Measurements from ENCODE around the gene SNCAIP. TPM values are rescaled to one million over a fixed set of nuclear protein-coding genes. Genes with fewer than 3 reads are reported as not detected.

Gene SNCAIP
- total RNA-seq, 3 donors from 2014 or later (not counting 1 experiment from before 2014, with no cell fraction given): 0.73 TPM; not detected in 2

DNA sequence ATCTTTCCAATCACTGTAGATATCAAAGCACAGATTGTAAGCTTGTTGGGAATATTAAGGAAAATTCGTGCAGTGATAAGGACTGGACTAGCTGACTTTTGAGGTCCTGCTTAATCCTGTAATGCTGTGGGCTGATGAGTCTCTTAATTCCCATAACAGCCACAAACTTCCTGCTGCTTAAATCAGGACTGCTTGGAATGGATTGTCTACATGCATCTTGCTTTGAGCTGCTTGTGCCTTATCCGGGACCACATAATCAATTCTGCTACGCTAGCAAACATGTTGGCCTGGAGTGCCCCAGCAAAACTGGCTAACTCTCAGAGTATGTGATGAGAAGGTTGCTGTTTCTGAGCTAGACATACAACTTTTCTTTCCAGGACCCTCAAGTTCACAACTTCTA lies 79.6 kb downstream of the SNCAIP start:
- TF ChIP-seq, protein P1, sequence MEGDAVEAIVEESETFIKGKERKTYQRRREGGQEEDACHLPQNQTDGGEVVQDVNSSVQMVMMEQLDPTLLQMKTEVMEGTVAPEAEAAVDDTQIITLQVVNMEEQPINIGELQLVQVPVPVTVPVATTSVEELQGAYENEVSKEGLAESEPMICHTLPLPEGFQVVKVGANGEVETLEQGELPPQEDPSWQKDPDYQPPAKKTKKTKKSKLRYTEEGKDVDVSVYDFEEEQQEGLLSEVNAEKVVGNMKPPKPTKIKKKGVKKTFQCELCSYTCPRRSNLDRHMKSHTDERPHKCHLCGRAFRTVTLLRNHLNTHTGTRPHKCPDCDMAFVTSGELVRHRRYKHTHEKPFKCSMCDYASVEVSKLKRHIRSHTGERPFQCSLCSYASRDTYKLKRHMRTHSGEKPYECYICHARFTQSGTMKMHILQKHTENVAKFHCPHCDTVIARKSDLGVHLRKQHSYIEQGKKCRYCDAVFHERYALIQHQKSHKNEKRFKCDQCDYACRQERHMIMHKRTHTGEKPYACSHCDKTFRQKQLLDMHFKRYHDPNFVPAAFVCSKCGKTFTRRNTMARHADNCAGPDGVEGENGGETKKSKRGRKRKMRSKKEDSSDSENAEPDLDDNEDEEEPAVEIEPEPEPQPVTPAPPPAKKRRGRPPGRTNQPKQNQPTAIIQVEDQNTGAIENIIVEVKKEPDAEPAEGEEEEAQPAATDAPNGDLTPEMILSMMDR (IDR thresholded peaks at IDR 0.05): no peak
- no peak overlapping the region for H3K4me3 ChIP-seq (ENCODE audit: low read length)
- H3K9me3 ChIP-seq (ENCODE audit: control insufficient read depth, insufficient read depth, low read length): no peaks in the 10 kb centered on the region
- 91% methylated on average over 2 of the region's 3 CpGs for WGBS (ENCODE audit: insufficient coverage)
- H3K36me3 ChIP-seq (ENCODE audit: control insufficient read depth, insufficient read depth, low read length): no peaks in the 10 kb centered on the region
- Mint-ChIP-seq H3K4me3 (no peak overlapping the region), H3K27ac (no peak overlapping the region), H3K27me3 (ENCODE audit: low read depth in 2 of 2) (no peaks in the 10 kb centered on the region), H3K4me1 (no peaks in the 10 kb centered on the region), H3K36me3 (no peaks in the 10 kb centered on the region), H3K9me3 (peaks cover 0 to 2% of the 10 kb centered on the region in 2 donors)
- no peak for DNase-seq
- intact Hi-C loops (cut with micrococcal nuclease): no loop called here
- no peak overlapping the region for H3K27ac ChIP-seq (ENCODE audit: low read length)
- H3K27me3 ChIP-seq (ENCODE audit: control insufficient read depth, insufficient read depth, low read length): no peaks in the 10 kb centered on the region
- no peaks in the 10 kb centered on the region for H3K4me1 ChIP-seq (ENCODE audit: control insufficient read depth, insufficient read depth, low read length)
- no peak for ATAC-seq

DNA sequence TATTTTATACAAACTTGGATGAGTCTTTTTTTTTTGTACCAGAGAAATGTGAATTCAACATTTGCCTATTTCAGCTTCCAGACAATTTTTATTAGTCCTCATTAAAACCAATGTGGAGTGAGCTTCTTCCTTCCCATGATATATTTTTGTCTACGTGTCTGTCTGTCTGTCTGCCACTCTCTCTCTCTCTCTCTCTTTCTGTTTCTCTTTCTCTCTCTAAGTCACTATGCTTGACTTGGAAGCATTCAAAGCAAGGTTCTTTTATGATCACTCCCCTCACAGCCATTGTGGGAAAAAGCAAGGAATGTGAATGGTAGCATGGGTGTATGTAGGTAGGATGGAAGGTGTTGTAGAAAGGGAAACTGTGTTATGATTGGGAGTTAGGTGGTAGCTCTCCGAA lies 80.2 kb downstream of the SNCAIP start:
- Histone ChIP-seq H3K9me3 (ENCODE audit: control insufficient read depth, insufficient read depth, low read length) (no peaks in the 10 kb centered on the region), H3K4me1 (ENCODE audit: control insufficient read depth, insufficient read depth, low read length) (no peaks in the 10 kb centered on the region), H3K36me3 (ENCODE audit: control insufficient read depth, insufficient read depth, low read length) (no peaks in the 10 kb centered on the region), H3K27ac (ENCODE audit: low read length) (no peak overlapping the region), H3K27me3 (ENCODE audit: control insufficient read depth, insufficient read depth, low read length) (no peaks in the 10 kb centered on the region), H3K4me3 (ENCODE audit: low read length) (no peak overlapping the region)
- DNase-seq (no peak), ATAC-seq (no peak)
- H3K27me3 Mint-ChIP-seq (ENCODE audit: low read depth in 2 of 2): no peaks in the 10 kb centered on the region
- H3K4me1 Mint-ChIP-seq: no peaks in the 10 kb centered on the region
- intact Hi-C loops (cut with micrococcal nuclease): no loop called here
- TF ChIP-seq, protein P1 (IDR thresholded peaks at IDR 0.05): no peak
- no peak overlapping the region for H3K27ac Mint-ChIP-seq
- H3K36me3 Mint-ChIP-seq: no peaks in the 10 kb centered on the region
- H3K9me3 Mint-ChIP-seq: peaks cover 0 to 2% of the 10 kb centered on the region in 2 donors
- H3K4me3 Mint-ChIP-seq: no peak overlapping the region
- WGBS (ENCODE audit: insufficient coverage): 88% methylated on average over 2 of the region's 2 CpGs

DNA sequence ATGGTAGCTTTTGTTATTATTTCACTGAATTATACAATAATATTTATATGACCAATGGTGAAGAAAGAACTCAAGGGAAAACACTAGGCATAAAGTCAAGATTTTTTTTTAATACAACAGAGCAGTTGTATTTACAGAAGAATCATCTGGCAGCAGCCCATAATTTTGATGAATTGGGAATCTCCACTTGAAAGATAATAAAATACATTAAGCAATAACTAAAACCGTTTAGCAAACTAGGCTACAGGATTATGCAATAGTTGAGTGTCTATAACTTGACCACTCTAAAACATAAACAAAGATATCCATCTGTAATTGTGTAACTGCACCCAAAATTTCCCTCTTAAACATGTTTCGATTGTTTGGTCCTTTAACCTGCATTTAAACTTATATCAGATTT lies 80.8 kb downstream of the SNCAIP start:
- Mint-ChIP-seq H3K9me3 (peaks cover 0 to 4% of the 10 kb centered on the region in 2 donors), H3K27ac (no peak overlapping the region), H3K36me3 (no peaks in the 10 kb centered on the region), H3K4me1 (no peaks in the 10 kb centered on the region), H3K4me3 (no peak overlapping the region), H3K27me3 (ENCODE audit: low read depth in 2 of 2) (no peaks in the 10 kb centered on the region)
- no peak for DNase-seq
- no peaks in the 10 kb centered on the region for H3K4me1 ChIP-seq (ENCODE audit: control insufficient read depth, insufficient read depth, low read length)
- no peaks in the 10 kb centered on the region for H3K27me3 ChIP-seq (ENCODE audit: control insufficient read depth, insufficient read depth, low read length)
- H3K4me3 ChIP-seq (ENCODE audit: low read length): no peak overlapping the region
- WGBS (ENCODE audit: insufficient coverage): no CpG with 5 or more reads among the region's 2 CpGs
- no peak for ATAC-seq
- intact Hi-C loops (cut with micrococcal nuclease): no loop called here
- no peaks in the 10 kb centered on the region for H3K9me3 ChIP-seq (ENCODE audit: control insufficient read depth, insufficient read depth, low read length)
- no peak overlapping the region for H3K27ac ChIP-seq (ENCODE audit: low read length)
- TF ChIP-seq, protein P1 (IDR thresholded peaks at IDR 0.05): no peak
- no peaks in the 10 kb centered on the region for H3K36me3 ChIP-seq (ENCODE audit: control insufficient read depth, insufficient read depth, low read length)

DNA sequence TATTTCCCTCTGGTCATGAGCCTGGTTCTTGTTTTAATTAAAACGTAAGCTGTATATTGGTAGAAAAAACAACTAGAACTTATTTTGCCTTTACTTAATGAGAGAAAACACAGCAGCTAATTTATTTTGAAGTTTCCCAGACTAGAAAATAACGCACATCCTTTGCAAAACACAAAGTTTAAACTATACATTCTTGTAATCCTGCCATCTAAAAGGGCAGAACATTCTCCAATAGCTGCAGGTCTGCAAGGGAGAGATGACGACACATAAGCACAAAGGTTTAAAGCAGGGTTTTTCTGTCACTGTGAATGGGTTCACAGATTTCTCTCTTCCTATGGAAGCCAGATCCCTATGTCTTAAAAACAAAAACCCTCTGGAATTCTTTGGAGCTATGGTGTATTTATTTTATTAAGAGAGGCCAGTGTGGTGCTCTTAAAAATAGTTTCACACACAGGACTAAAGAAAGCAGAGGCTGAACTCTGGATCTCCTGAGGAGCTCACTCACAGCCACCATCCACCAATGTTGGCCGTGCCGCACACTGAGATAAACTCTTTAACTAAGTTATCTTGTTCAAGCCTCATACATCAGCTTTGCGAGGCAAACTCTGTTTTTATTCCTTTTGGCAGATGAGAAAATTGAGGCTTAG lies 82.4 kb downstream of the SNCAIP start:
- Histone ChIP-seq H3K4me3 (ENCODE audit: low read length) (no peak overlapping the region), H3K27me3 (ENCODE audit: control insufficient read depth, insufficient read depth, low read length) (no peaks in the 10 kb centered on the region), H3K4me1 (ENCODE audit: control insufficient read depth, insufficient read depth, low read length) (no peaks in the 10 kb centered on the region), H3K9me3 (ENCODE audit: control insufficient read depth, insufficient read depth, low read length) (no peaks in the 10 kb centered on the region), H3K27ac (ENCODE audit: low read length) (no peak overlapping the region), H3K36me3 (ENCODE audit: control insufficient read depth, insufficient read depth, low read length) (no peaks in the 10 kb centered on the region)
- intact Hi-C loops (cut with micrococcal nuclease): no loop called here
- Mint-ChIP-seq H3K27me3 (ENCODE audit: low read depth in 2 of 2) (no peaks in the 10 kb centered on the region), H3K27ac (no peak overlapping the region), H3K4me3 (no peak overlapping the region), H3K36me3 (no peaks in the 10 kb centered on the region), H3K4me1 (no peaks in the 10 kb centered on the region), H3K9me3 (peaks cover 0 to 8% of the 10 kb centered on the region in 2 donors)
- DNase-seq: no peak
- ATAC-seq: no peak
- WGBS (ENCODE audit: insufficient coverage): 84% methylated on average over 5 of the region's 6 CpGs
- TF ChIP-seq, protein P1 (IDR thresholded peaks at IDR 0.05): no peak

Data from natural killer cell (primary cell).